Measurements from ENCODE around the gene TRIM8. TPM values are rescaled to one million over a fixed set of nuclear protein-coding genes. Genes with fewer than 3 reads are reported as not detected.

The TRIM8 gene
- total RNA-seq, 1 donor: 89.0 TPM

DNA sequence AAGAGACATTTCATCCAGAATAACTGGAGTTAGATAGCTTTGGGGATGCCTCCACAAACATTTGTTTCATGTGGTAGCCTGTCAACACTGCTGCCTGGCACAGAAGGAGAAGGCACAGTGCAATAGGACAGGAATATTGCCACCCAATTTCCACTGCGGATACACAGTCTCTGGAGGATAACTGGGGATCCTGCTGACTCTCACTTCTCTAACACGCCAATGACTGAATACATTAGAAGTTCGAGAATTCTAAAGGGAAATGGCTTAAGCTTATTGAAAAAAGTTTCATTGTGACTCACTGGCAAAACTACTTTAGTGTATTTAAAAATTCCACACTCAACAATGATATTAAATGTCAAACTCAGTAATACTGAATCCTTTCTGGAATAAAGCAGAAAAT, 57.0 kb downstream of the TRIM8 start:
- Histone ChIP-seq H3K4me3 (ENCODE audit: low read length) (no peak overlapping the region), H3K27me3 (ENCODE audit: insufficient read depth, low read length) (no peaks in the 10 kb centered on the region), H3K9me3 (ENCODE audit: low read depth, low read length) (no peaks in the 10 kb centered on the region), H3K4me1 (ENCODE audit: insufficient read depth, low read length) (peaks cover 3% of the 10 kb centered on the region)

DNA sequence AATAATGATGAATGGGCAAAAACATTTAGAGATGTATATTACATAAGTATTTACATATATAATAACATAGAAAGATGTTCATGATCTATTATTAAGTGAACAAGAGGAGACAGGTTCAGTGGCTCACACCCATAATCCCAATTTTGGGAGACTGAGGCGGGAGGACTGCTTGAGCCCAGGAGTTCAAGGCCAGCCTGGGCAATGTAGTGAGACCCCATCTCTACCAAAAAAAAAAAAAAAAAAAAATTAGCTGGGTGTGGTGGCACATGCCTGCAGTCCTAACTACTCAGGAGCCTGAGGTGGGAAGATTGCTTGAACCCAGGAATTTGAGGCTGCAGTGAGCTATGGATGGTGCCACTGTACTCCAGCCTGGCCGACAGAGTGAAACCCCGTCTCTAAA, 57.5 kb downstream of the TRIM8 start:
- Histone ChIP-seq H3K4me3 (ENCODE audit: low read length) (no peak overlapping the region), H3K27me3 (ENCODE audit: insufficient read depth, low read length) (no peaks in the 10 kb centered on the region), H3K4me1 (ENCODE audit: insufficient read depth, low read length) (peaks cover 3% of the 10 kb centered on the region), H3K9me3 (ENCODE audit: low read depth, low read length) (no peaks in the 10 kb centered on the region)

DNA sequence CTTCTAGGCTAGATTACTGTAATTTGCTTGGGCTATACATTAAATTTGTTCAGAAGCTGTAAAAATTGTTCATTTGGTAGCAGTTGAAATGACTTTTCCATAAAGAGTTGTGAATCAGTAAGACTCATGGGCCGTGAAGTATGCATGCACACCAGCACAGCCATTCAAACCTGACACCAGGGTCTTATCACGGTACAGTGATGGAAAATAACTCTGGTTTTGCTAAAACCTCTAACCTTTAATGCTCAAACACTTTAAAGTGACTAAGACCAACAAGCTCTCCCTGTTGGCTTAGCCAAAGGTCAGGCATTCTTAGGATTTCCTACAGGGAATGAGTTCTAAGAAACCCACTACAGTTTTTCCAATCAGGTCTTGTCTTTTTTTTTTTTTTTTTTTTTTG, 58.5 kb downstream of the TRIM8 start:
- H3K4me3 ChIP-seq (ENCODE audit: low read length): no peak overlapping the region
- H3K4me1 ChIP-seq (ENCODE audit: insufficient read depth, low read length): peaks cover 3% of the 10 kb centered on the region
- no peaks in the 10 kb centered on the region for H3K27me3 ChIP-seq (ENCODE audit: insufficient read depth, low read length)
- H3K9me3 ChIP-seq (ENCODE audit: low read depth, low read length): no peaks in the 10 kb centered on the region

DNA sequence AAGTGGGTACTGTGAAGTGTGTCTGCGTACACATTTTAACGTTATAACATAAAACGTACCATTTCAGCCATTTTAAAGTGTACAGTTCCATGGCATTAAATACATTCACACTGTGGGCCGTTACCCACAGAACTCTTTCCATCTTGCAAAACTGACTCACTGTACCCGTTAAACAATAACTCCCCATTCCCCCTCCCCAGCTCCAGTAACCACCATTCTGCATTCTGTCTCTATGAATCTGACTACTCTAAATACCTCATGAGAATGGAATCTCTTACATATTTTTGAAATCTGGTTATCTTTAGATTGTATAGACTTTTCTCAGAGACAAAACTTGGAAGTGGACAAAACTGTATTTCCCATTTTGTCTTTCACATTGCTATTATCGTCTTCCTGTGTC, 60.6 kb downstream of the TRIM8 start:
- no peaks in the 10 kb centered on the region for H3K27me3 ChIP-seq (ENCODE audit: insufficient read depth, low read length)
- H3K9me3 ChIP-seq (ENCODE audit: low read depth, low read length): no peaks in the 10 kb centered on the region
- H3K4me1 ChIP-seq (ENCODE audit: insufficient read depth, low read length): peaks cover 3% of the 10 kb centered on the region
- no peak overlapping the region for H3K4me3 ChIP-seq (ENCODE audit: low read length)

DNA sequence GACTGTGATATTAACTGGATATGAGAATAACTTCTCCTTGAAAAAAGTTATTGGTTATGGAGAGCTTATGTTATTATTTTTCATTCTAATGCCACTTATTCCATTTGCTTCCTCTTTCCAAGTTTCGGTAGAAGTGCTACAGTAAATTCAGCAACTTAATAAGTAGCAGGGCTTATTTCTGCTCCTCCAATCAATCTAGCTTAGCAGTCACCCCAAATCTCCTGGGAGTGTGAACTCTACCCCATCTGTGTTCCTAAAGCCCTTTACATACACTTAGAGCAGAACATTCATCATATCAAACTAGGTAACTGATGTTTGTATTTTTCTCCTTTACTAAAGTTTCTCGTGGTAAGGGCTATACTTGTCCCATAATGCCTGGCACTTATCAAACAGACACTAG, 61.3 kb downstream of the TRIM8 start:
- H3K27me3 ChIP-seq (ENCODE audit: insufficient read depth, low read length): no peaks in the 10 kb centered on the region
- no peaks in the 10 kb centered on the region for H3K9me3 ChIP-seq (ENCODE audit: low read depth, low read length)
- no peak overlapping the region for H3K4me3 ChIP-seq (ENCODE audit: low read length)
- H3K4me1 ChIP-seq (ENCODE audit: insufficient read depth, low read length): peaks cover 3% of the 10 kb centered on the region

Other genes starting within 250 kb of the TRIM8 start
- gene NFKB2, start 248.8 kb upstream of the TRIM8 start, total RNA-seq: 67.1 TPM
- 4.1 TPM for gene PSD, start 225.7 kb upstream of the TRIM8 start, total RNA-seq
- 4.7 TPM for gene FBXL15, start 223.6 kb upstream of the TRIM8 start, total RNA-seq
- gene CUEDC2, start 211.9 kb upstream of the TRIM8 start, total RNA-seq: 16.0 TPM
- gene C10orf95, start 192.9 kb upstream of the TRIM8 start, total RNA-seq: 0.10 TPM
- 52.6 TPM for gene ACTR1A, start 141.8 kb upstream of the TRIM8 start, total RNA-seq
- 1.8 TPM for gene SUFU, start 140.5 kb upstream of the TRIM8 start, total RNA-seq
- 0.84 TPM for gene ARL3, start 69.9 kb downstream of the TRIM8 start, total RNA-seq
- gene SFXN2, start 70.2 kb downstream of the TRIM8 start, total RNA-seq: 2.2 TPM
- gene WBP1L, start 99.5 kb downstream of the TRIM8 start, total RNA-seq: 6.7 TPM
- not detected for gene CYP17A1, start 192.9 kb downstream of the TRIM8 start, total RNA-seq
- 46.8 TPM for gene BORCS7, start 209.8 kb downstream of the TRIM8 start, total RNA-seq
- 1.7 TPM for gene AS3MT, start 225.0 kb downstream of the TRIM8 start, total RNA-seq